ENCODE measurements around the gene SYT7.
A peak's percentile ranks its signal among the peaks of the same experiment; 100 is the strongest.

The SYT7 gene

DNA sequence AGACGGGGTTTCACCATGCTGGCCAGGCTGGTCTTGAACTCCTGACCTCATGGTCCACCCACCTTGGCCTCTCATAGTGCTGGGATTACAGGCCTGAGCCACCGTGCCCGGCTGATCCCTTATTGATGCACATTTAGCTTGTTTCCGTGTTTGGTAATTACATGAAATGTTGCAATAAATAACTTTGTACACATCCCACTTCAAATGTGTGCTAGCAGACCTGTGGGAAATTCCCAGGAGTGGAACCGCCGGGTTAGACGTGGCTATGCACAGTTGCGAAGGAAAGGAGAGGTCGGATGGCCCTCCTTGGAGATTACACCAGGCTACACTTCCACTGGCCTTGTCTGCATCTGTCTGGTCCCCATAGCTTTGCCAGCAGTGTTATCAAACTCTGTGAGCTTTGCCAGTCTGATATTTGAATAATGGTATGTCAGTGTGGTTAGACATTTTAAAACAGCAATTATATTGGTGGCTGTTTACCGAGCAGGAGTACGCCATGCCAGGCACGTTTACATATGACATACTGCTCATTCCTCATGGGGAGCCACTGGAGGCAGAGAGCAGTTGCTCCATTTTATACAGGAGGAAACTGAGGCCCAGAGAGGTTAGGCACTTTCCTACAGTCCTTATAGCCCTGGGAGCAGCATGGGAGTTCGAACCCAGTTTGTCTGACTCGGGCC lies 27.2 kb upstream of the SYT7 start:
- DNase-seq: no peak

DNA sequence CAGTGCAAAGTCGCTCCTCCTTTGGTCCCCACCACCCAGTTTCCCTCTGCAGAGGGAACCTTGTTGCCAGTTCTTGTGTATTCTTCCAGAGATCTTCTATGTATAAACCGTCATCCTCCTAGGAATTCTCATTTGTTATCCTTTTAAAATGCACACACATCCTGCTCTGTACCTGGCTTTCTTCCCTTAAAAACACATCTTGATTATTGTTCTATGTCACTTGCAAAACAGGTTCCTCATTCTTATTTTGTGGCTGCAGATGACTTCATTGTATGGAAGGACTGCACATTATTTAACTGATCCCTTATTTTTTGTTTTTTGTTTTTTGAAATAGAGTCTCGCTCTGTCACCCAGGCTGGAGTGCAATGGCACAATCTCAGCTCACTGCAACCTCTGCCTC lies 26.6 kb upstream of the SYT7 start:
- no peak for DNase-seq

DNA sequence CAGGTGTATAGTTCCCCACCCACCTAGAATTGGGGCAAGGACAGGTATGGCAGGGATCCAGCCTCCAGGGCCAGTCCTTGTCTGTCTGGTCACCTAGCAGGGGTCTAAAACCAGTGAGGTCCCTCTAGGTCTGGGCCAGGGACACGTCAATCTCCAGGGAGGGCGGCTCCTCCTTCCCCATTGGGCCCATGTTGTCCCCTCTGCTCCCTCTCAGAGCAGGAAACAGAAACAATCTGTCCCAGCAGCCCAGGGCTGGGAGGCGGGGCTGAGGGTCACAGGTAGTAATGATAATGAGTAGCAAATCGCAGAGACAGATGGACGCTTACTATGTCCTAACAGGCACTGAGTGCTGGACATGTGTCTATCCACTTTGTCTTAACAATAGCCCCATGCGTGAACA lies 22.8 kb upstream of the SYT7 start:
- no peak for DNase-seq

DNA sequence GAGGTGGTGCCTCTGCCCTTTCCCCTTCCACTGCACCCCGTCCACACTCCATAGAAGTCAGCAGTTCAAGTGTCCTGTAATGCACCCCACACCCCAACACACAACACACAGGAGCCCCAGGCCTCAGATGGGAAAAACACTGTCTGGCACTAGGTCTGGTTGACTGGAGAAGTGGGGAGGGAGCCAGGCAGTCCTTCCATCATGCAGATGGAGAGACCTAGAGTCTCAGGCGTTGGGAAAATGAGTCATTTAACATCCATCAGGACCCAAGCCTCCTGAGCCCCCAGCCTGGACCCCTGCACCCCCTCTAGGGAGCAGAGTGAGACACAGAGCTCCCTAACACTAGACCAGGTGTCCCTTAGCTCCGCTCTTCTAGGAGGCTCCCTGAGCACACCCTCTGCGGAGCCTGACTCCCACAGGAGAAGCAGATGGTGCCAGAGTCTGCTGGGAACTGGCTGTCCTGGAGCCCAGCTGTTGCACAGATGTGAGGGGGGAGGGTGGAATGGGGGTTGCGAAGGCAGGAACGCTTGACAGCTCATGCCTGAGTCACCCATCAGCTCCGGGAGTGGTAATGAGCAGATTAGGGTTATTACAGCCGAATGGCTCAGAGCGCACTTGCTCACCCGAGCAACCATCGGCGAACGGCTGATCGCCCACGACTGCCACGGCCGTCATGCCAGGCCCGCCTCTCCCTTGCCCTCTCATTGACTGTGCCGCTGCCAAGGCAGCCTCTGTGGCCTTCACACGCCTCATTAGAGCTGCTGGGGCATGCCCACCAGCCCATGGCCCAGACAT lies 22.1 kb upstream of the SYT7 start:
- no peak for DNase-seq

DNA sequence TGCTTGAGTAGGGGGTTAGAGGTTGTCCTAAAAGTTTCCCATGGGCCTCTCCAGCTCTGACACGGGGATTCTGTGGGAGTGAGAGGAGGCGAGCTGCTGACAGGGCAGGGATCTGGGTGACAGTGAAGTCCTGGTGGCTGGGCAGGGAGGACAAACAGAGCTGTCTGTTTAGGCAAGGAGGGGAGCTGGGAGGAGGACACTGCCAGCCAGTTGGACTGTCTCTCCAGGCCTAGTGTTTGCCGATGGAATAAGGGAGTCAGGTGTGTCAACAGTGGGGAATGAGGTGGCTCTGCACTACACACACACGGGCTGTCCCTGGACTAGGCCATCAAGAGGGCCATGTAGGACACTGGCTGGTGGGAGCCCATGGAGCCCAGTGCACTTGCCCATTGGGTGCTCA lies 20.6 kb upstream of the SYT7 start:
- DNase-seq: no peak

DNA sequence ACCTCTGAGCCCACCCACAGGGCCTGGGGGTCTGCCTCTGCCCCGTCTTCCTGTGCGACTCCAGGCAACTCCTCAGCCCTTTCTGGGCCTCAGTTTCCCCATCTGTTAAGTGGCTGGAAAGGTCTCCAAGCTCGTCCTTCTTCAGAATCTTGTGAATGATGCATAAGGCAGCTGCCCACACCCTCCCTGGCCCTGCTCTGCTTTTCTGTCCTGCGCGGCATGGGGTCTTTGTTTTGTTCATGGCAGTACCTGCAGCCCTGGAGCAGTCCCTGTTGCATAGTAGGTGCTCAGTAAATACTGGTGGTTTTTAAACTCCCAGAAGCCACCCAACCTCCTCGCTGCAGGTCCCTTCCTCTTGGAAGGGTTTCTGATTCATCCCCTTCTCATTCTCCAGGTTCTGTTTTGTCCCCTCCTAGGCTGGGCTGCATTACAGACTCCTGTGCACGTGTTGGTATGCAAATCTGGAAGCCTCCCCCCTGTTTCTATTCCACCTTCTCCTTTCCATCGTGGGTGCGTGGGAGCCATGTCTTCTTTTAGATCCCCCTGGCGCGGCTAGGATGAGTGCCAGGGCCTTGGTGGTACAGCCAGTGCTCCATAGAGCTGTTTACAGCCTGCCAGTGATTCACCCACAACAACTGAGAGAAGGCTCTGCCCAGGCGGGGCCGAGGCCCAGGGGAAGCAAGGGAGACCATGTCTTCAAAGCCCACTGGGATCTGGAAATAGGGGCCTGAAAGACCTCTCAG lies 19.3 kb upstream of the SYT7 start:
- DNase-seq: no peak

DNA sequence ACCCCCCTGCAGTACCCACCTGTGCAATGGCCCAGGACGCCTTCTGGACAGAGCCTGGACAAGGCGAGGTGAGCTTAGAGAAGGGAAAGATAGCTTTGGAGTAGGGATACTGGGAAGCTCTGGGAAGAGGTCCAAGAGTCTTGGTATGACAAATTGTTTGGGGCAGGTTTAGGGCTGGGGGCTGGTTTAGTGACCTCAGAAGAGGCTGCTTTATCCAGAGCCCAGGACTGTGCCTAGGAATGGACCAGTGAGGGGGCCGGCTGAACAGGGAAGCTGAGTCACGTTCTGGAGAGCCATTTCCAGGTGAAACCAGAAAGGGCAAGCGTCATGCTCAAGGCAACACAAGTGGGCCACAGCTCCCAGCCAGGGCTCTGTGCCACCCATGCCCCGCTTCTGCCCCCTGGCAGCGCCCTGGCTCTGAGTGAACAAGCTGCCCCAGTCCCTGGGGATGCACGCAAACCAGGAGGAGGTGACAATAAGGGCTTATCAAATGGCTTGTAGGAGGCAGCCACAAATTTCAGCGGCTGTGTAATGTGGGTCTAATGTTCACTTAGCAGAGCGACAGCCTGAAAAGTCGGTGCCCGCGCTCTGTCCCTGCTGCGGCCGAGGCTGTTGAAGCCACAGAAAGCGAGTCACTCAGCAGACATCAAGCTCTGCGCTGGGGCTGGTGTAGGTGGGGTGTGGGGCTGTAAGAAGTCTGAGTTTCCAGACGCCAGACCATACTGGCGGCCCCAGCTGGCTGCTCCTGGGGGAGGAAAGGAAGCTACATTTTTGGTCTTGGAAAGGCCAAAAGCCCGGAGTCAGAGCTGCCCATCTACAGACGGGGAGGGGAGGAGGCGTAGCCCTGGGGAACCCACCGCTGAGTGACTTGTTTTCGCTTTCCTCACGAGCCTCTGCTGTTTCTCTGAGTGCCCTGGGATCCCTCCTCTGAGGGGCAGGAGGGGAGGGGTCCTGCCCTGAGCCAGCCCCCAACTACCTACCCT lies 18.3 kb upstream of the SYT7 start:
- no peak for DNase-seq

DNA sequence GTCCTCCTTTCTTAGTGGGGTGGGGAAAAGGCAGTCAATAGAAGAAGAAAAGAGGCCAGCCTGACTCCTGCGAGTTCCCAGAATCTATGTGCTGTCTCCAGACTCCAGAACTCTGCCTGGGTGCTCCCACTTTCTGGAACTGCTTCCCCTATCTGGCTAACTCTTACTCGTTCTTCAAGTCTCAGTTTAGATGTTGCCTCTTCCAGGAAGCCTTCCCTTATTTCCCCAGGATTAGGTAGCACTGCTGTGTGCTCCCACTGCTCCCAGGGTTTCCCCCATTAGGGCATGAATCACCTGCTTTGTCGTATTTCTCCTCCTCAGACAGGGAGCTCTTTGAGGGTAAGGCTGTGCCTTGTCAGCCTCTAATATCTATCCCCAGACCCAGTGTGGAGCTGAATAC lies 17.5 kb upstream of the SYT7 start:
- DNase-seq: no peak

DNA sequence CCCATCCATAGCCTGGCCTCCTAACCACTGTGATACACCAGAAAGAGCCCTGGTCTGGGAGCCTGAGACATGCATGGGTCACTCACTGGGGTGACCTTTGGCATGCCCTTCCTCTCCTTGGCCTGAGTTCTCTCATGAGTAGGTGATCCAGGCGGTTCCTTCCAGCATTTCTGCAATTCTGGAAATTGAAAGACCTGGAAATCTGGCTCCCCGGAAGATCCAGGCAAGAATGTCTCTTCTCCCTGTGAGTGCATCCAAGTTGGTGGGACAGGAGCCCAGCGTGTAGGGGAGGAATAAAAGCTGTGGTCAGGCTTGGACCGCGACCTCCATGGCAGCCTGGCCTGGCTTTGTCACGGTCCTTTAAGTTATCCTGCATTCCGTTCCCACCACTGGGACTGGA lies 16.1 kb upstream of the SYT7 start:
- DNase-seq: no peak

DNA sequence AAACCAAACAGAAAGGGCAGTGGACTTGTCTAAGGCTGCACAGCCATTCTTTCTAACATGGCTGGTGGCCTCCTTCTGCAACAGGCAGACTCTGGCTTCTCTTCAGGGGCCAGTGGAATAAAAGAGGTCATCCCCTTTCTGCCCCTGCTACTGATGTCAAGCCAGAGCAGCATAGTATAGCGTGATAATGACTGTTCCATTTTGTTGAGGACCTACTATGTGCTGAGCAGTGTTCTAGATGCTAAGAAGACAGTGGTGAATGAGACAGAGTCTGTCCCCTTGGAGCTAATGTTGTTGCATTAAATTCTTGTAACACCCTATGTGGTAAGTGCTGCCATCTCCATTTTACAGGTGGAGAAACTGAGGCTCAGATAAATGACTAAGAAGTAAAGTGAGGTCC lies 15.7 kb upstream of the SYT7 start:
- DNase-seq: no peak

DNA sequence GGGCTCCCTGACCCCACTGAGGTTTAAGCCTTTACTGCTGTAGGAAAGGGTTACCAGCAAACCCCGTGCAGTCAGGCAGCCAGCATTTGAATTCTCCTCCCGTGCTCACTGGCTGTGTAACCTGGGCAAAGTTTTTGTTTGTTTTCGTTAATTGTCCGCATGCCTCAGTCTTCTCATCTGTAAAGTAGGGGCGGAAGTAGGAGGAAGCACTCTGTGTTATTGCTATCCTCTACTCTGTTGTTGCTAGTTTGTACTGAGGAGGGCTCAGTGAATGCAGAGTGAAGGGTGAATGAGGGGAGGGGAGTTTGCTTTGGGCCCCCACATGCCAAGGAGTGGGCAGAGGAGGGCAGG lies 14.0 kb upstream of the SYT7 start:
- DNase-seq: no peak

DNA sequence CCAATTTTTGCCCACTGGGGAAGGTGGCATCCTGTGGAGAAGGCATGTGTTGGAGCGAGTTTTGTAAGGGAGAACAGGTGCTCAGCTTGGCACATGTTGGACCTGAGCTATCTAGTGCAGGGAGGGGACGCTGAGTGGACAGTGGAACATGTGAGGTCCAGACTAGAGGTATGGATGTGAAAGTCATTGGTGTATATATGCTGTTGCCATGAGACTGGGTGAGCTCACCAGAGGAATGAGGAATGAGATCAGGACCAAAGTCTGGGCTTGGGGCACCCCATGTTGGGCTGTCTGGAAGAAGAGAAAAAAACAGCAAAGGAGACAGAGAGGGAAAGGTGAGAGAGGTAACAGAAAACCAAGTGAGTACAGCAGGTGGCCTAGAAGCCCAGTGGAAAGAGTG lies 12.3 kb upstream of the SYT7 start:
- DNase-seq: no peak

DNA sequence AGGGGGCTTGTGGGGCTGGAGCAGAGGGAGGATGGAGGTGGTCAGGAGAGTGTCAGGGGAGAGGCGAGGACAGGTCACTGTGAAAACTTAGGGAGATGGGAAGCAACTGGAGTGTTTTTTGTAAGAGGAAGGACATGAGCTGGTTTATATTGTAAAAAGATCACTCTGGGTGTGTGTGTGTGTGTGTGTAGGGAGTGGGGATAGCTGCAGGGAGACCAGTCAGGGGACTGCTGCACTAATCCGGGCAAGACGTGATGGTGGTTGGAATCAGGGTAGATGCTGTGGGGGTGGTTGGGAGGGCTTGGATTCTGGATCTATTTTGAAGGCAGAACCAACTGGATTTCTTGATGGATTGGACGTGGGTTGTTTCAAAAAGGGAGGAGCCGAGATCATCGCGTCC lies 11.3 kb upstream of the SYT7 start:
- no peak for DNase-seq

DNA sequence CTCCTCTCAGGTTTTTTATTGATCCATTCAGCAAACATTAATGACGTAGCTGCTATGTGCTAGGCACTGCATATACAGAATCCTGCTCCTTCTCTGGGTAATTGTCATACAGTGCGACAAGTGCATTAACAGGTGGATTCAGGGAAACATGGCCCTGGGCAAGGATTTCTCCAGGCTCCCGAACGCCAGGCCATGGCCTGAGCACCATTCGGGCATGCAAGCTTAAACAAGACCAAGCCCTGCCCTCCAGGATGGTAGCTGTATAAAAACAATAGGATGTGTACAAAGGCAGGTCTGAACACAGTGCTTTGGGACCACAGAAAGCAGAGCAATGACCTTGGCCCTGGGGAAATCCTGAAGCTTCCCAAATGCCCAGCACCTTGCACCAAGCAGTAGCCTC lies 9.1 kb upstream of the SYT7 start:
- DNase-seq: no peak

DNA sequence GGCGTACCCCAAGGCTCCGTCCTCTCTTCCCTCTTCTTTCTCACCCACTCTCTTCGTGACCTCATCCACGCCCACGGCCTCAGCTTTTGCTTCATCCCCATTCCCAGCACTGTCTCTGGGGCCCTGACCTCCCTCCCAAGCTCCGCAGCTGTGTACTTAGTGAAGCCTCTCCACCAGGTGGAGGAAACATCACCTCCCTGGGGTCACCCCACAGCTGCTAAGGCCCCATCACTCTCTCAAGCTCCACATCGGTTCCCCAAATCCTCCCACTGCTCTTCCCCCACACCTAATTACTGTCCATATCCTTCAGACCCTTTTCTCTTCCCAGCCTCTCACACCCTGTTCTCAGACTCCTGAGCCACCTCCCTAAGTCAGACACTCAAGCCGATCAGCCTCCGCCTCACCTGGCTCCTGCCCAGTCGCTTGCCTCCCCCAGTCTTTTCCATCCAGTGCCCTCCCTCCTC lies 7.9 kb upstream of the SYT7 start:
- DNase-seq: no peak

DNA sequence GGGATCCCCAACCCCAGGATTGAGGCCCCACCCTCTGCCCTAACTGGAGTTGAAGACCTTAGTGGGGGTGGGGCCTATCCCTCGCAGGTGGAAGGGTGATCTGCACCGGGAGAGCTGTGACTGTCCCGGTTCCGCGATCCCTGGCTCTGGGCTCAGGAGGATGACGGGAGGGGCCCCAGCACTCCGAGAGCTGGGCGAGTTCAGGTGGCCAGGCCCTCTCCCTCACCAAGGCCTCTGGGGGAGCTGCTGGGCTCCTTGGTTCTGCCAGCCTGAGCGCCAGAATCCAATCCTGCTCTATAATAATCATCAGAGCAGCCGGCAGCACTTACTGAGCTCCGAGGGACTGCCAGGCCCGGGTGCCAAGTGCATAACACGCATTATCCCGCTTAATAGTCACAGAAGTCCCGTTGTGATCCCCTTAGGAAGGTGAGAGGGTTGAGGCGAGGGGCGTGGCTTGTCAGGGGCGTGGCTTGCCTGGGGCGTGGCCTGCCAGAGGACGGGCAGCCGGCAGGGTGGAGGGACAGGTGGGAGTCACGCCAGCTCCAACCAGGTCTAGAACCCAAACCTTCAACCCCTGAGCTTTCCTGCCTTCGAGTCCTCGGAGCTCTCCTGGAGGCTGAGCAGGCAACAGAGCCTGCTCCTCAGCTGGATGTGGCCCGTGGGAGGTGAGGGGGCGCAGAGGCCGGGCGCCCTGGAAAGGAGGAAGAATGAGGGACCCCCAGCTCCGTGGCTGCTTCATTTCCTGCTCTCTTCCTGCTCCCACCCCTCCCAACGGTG lies 7.3 kb upstream of the SYT7 start:
- DNase-seq: peak; percentile 54

DNA sequence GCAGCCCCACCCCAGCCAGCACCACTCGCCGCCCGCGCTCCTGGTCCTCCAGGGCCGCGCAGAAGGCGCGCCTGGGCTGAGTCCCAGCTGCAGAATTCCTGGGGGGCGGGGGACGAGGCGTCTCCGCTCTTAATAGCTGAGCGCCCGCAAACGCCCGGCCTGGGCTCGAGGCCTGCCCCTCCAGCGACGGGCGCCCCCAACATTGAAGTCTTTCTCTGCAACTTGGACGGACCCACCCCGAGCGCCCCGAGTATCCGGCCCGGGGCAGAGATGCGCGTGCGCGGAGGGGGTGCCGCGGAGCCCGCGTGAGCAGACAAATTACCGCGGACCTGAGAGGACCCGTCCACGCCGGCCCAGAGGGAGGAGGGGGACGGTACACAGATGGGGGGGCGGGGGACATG lies 6.7 kb upstream of the SYT7 start:
- no peak for DNase-seq

DNA sequence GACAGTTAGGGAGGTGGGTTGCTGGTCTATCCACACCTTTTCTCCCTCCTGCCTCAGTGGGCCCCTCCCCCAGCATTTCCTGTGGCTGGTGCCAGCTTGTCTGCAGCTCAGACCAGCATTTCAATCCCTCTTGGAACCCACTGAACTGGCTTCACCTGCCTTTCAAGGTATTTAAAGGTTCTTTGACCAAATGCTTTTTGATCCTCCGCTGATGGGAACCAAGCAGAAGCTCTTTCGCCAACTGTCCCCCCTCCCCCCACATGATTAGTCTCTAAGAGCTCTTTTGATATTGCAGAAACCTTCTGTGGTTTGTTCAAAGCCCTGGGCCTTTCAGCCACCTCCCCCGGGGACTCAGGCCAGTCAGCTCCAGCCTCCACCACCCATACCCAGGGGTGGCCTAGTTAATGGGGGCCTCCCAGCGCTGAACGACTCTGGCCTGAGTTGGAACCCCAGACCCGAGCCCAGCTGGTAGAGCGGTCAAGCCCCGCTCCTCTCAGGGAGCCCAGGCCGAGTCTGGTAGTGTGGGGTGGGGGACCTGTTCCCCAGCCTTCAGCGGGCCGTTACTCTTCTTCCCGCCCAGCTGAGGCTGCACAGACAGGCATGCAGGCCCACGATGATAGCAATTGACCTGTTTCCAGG lies 6.0 kb upstream of the SYT7 start:
- no peak for DNase-seq

DNA sequence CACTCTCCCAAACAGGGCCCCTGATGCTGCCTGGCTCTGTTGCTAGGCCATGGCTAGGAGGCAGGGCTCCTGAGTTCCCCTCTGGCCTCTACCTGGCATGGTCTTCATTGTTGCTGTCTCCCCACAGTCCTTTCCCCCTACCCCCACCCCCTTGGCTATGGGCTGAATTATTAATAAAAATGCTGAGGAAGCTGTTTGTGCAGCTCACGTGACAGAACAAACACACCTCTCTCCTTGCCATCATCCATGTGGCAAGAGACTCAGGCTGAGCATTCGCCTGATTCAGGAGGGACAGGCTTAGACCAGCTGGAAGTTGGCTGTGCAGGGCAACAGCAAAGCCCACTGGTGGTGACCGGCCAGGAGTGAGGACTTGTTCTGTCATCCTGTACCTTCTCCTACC lies 4.2 kb upstream of the SYT7 start:
- DNase-seq: no peak

DNA sequence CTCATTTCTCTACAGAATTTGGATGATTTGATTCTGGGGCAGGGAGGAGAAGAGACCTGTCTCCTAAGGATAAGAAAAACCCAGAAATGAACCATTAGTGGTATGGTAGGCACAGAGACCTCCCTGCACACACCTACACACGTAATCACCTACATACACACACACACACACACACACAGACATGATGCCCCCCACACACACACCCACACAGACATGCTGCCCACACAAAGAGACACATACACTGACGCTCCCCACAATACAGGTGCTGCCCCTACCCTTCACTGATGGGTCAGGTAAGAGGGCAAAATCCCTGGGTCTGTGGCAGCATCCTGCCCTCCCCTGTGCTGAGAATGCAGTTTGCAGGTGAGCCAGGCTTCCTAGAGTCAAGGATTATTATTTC lies 1.1 kb upstream of the SYT7 start:
- no peak for DNase-seq

DNA sequence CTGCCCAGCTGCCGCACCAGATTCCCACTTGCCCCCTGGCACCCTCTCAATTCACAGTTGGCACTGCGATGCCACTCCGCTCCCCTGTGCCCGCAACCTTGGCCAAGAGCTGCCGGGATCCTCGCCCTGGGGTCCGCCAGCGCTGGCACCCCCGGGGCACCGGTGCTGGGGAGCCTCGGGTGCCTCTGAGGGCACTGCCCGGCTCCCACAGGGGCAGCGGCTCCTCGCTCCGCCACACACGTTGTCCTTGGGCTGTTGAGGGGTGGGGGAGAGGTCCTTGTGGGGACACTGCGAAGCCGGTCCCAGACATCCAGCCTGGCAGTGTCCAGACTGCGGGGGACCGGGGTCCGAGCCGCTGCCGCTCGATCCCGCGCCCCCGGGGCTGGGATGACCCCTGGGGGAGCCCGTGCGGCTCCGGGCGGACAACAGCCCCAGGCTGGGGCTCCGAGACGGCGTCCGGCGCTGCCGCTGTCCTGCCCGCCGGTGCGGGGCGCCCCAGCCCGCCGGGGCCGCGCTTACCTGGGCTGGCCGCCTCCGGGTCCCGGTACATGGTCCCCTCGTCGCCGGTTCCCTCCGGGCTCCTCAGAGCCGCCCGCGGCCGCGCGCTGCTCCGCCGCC lies 496 bp downstream of the SYT7 start:
- DNase-seq: no peak
